A673 (cell line): ENCODE data around the gene TMPRSS13. TPM values are rescaled to one million over a fixed set of nuclear protein-coding genes. Genes with fewer than 3 reads are reported as not detected.

Experiments used
- BruUV-seq: library from RNA; stranded (reverse); fragments of 400-500 nt; replicated peaks from 2 replicates; lab custom pipeline; 2021; lab: Mats Ljungman, UMichigan
- CTCF ChIA-PET: fragments of 300-600 bp; sonication (Branson Sonifier 250); formaldehyde crosslinking; loops from one replicate; lab custom pipeline; 2022; ENCODE audit warnings: antibody characterized with exemption; lab: Charles Lee
- POLR2A ChIA-PET: fragments of 300-600 bp; sonication (Branson Sonifier 250); formaldehyde crosslinking; loops from one replicate; lab custom pipeline; 2022; ENCODE audit warnings: antibody characterized with exemption; ENCODE audit not compliant: low non-redundant PET; lab: Charles Lee
- DNase-seq: peaks from one replicate; pipeline ENCODE4 v3.0.0-alpha.2; 2015; ENCODE audit warnings: low spot score
- H3K27ac ChIP-seq: fragments of 200-600 bp; sonication (generic); 2 replicates; pipeline ENCODE4 v1.5.1; 2016; ENCODE audit warnings: mixed run types, low read depth, mild to moderate bottlenecking, mixed read lengths, antibody characterized with exemption, low read length; ENCODE audit not compliant: poor library complexity, severe bottlenecking
- H3K27me3 ChIP-seq: fragments of 200-600 bp; sonication (generic); replicated peaks from 2 replicates; pipeline ENCODE4 v1.6.1; 2017; ENCODE audit warnings: mixed run types, low read depth, mild to moderate bottlenecking, mixed read lengths, antibody characterized with exemption, low read length; ENCODE audit not compliant: insufficient read depth, poor library complexity
- H3K36me3 ChIP-seq: fragments of 200-600 bp; sonication (generic); 2 replicates; pipeline ENCODE4 v1.6.1; 2016; ENCODE audit warnings: mixed run types, mild to moderate bottlenecking, mixed read lengths, antibody characterized with exemption, low read length; ENCODE audit not compliant: insufficient read depth, poor library complexity, severe bottlenecking
- H3K4me1 ChIP-seq: fragments of 200-600 bp; sonication (generic); 2 replicates; pipeline ENCODE4 v1.6.1; 2017; ENCODE audit warnings: mixed run types, mild to moderate bottlenecking, mixed read lengths, antibody characterized with exemption, low read length; ENCODE audit not compliant: insufficient read depth, poor library complexity, severe bottlenecking
- H3K4me3 ChIP-seq: fragments of 200-600 bp; sonication (generic); 2 replicates; pipeline ENCODE4 v1.5.1; 2016; ENCODE audit warnings: low read depth, mixed run types, mild to moderate bottlenecking, mixed read lengths, low read length; ENCODE audit not compliant: poor library complexity, severe bottlenecking
- H3K9me3 ChIP-seq: fragments of 200-600 bp; sonication (generic); 2 replicates; pipeline ENCODE4 v1.6.1; 2016; ENCODE audit warnings: mixed run types, low read depth, mild to moderate bottlenecking, mixed read lengths, antibody characterized with exemption, low read length; ENCODE audit not compliant: poor library complexity, severe bottlenecking
- CTCF ChIP-seq: fragments of 300-800, 200-600 bp; sonication (generic); conservative IDR thresholded peaks from 2 replicates; pipeline ENCODE4 v1.5.1; 2017; ENCODE audit warnings: low read depth, mild to moderate bottlenecking, antibody characterized with exemption, low read length, moderate library complexity, mixed read lengths
- EZH2 ChIP-seq: fragments of 200-600 bp; sonication (generic); IDR thresholded peaks from 2 replicates; pipeline ENCODE4 v1.6.1; 2017; ENCODE audit warnings: borderline replicate concordance, low read depth, mild to moderate bottlenecking, mixed read lengths, antibody characterized with exemption, low read length; ENCODE audit not compliant: poor library complexity, severe bottlenecking
- intact Hi-C: fragments of 100-400 bp; cut with micrococcal nuclease; formaldehyde crosslinking; loops from one replicate; pipeline ENCODE4 v1.10.0; 2022; ENCODE audit not compliant: unreplicated experiment
- total RNA-seq: library from RNA; stranded (reverse); gene quantifications from 2 replicates; pipeline ENCODE4 v1.2.3, GENCODE V29; 2021

The TMPRSS13 gene
- total RNA-seq, 1 experiment from 2014 or later = not detected

GRCh38 chr11:117972629-117973502 lies 43.7 kb upstream of the TMPRSS13 start:
- intact Hi-C loops = no loop called here
- H3K36me3 ChIP-seq = no peaks in the 10 kb centered on the region
- ChIA-PET POLR2A (no interaction called here), CTCF (no interaction called here)
- no peak for DNase-seq
- no peaks in the 10 kb centered on the region for H3K27me3 ChIP-seq
- H3K9me3 ChIP-seq = no peaks in the 10 kb centered on the region
- H3K27ac ChIP-seq = no peak overlapping the region
- H3K4me1 ChIP-seq = no peaks in the 10 kb centered on the region
- no TSS peak for BruUV-seq
- no peak for TF ChIP-seq EZH2
- TF ChIP-seq CTCF = no peak
- H3K4me3 ChIP-seq = no peak overlapping the region

GRCh38 chr11:117972044-117972443 lies 42.8 kb upstream of the TMPRSS13 start:
- no peak for TF ChIP-seq EZH2
- no peak for TF ChIP-seq CTCF
- Histone ChIP-seq H3K27me3 (no peaks in the 10 kb centered on the region), H3K4me3 (no peak overlapping the region), H3K36me3 (no peaks in the 10 kb centered on the region), H3K27ac (no peak overlapping the region), H3K9me3 (no peaks in the 10 kb centered on the region), H3K4me1 (no peaks in the 10 kb centered on the region)
- intact Hi-C loops = no loop called here
- no peak for DNase-seq
- no TSS peak for BruUV-seq
- CTCF ChIA-PET = no interaction called here
- POLR2A ChIA-PET = no interaction called here

- no peak for DNase-seq
- ChIA-PET POLR2A (no interaction called here), CTCF (no interaction called here)
- H3K27ac ChIP-seq = no peak overlapping the region
- no peaks in the 10 kb centered on the region for H3K36me3 ChIP-seq
- H3K27me3 ChIP-seq = no peaks in the 10 kb centered on the region
- H3K4me3 ChIP-seq = no peak overlapping the region
- BruUV-seq = no TSS peak
- intact Hi-C loops = no loop called here
- no peak for TF ChIP-seq CTCF
- TF ChIP-seq EZH2 = no peak
- no peaks in the 10 kb centered on the region for H3K4me1 ChIP-seq
- H3K9me3 ChIP-seq = no peaks in the 10 kb centered on the region
Observed at GRCh38 chr11:117970400-117971024, 41.3 kb upstream of the TMPRSS13 start.
